HCT116 (cell line): ENCODE results near the gene SLC38A3. TPM values are rescaled to one million over a fixed set of nuclear protein-coding genes. Genes with fewer than 3 reads are reported as not detected.
A peak's percentile ranks its signal among the peaks of the same experiment; 100 is the strongest.

Experiments
- ATAC-seq: fragments of 200-7000 bp; cut with Tn5 transposase; 2 replicates; pipeline ENCODE4 v1.9.1; 2020; ENCODE audit warnings: mild to moderate bottlenecking, moderate library complexity
- BruUV-seq: library from RNA; stranded (reverse); fragments of 400-500 nt; replicated peaks from 2 replicates; lab custom pipeline; 2021; lab: Mats Ljungman, UMichigan
- CTCF ChIA-PET: fragments of 300-600 bp; sonication (Branson Sonifier 250); formaldehyde crosslinking; loops from one replicate; lab custom pipeline; 2021; ENCODE audit warnings: antibody characterized with exemption; lab: Charles Lee
- POLR2A ChIA-PET: fragments of 300-600, 350-600 bp; sonication (Branson Sonifier 250); formaldehyde crosslinking; loops from one replicate; lab custom pipeline; 2021; ENCODE audit warnings: antibody characterized with exemption; lab: Charles Lee
- RAD21 ChIA-PET, 2 experiments: fragments of 300-600 bp; sonication (Branson Sonifier 250); formaldehyde crosslinking; loops; one replicate each; lab custom pipeline; 2023; ENCODE audit warnings: low total read pairs in 2 of 2; ENCODE audit not compliant: uncharacterized antibody in 2 of 2, unreplicated experiment in 2 of 2, low non-redundant PET in 1 of 2; lab: Charles Lee
- DNase-seq: peaks from one replicate; pipeline ENCODE4 v3.0.0-alpha.2; 2010; ENCODE audit warnings: low read depth, low spot score
- H2AFZ ChIP-seq: fragments of 200-600 bp; shearing (Covaris generic), sonication (generic); 2 replicates; pipeline ENCODE4 v1.6.1; 2017; ENCODE audit warnings: low read depth, mixed run types, mixed read lengths, antibody characterized with exemption, low read length; ENCODE audit not compliant: poor library complexity, severe bottlenecking
- H3K27ac ChIP-seq: 2 replicates; pipeline ENCODE4 v1.5.1; 2012; ENCODE audit warnings: low read depth, low read length
- H3K27me3 ChIP-seq: fragments of 200-600 bp; sonication (generic); 2 replicates; pipeline ENCODE4 v1.6.1; 2016; ENCODE audit warnings: mixed run types, low read length, mixed read lengths; ENCODE audit not compliant: insufficient read depth
- H3K36me3 ChIP-seq, 2 experiments: fragments of 200-500 bp in 1 of 2; fragments of 200-600 bp in 1 of 2; sonication (Bioruptor generic) in 1 of 2; sonication (generic) in 1 of 2; 2 replicates each; pipeline versions ENCODE4 v1.5.1 to v1.6.1; 2014 to 2016; ENCODE audit warnings: low read length in 2 of 2, inconsistent platforms in 1 of 2, mixed read lengths in 1 of 2, mixed run types in 1 of 2; ENCODE audit not compliant: insufficient read depth in 2 of 2, control insufficient read depth in 1 of 2
- H3K4me1 ChIP-seq, 2 experiments: fragments of 200-600 bp in 1 of 2; sonication (generic) in 1 of 2; 2 replicates each; pipeline versions ENCODE4 v1.5.1 to v1.6.1; 2012 to 2017; ENCODE audit warnings: low read length in 2 of 2, inconsistent platforms in 1 of 2, mild to moderate bottlenecking in 1 of 2, mixed read lengths in 1 of 2, mixed run types in 1 of 2, moderate library complexity in 1 of 2; ENCODE audit not compliant: insufficient read depth in 2 of 2, control insufficient read depth in 1 of 2
- H3K4me2 ChIP-seq: fragments of 200-600 bp; sonication (generic); 2 replicates; pipeline ENCODE4 v1.6.1; 2017; ENCODE audit warnings: mixed run types, low read length, mixed read lengths
- H3K4me3 ChIP-seq, 2 experiments: fragments of 200-600 bp in 1 of 2; sonication (generic) in 1 of 2; replicated peaks in 1 of 2; 2 replicates each; pipeline ENCODE4 v1.5.1; 2011 to 2016; ENCODE audit warnings: low read length in 2 of 2, control low read depth in 1 of 2, low read depth in 1 of 2, mild to moderate bottlenecking in 1 of 2, mixed read lengths in 1 of 2, mixed run types in 1 of 2
- H3K79me2 ChIP-seq: fragments of 200-600 bp; sonication (generic); 2 replicates; pipeline ENCODE4 v1.6.1; 2017; ENCODE audit warnings: mild to moderate bottlenecking, mixed run types, low read length, moderate library complexity, mixed read lengths; ENCODE audit not compliant: insufficient read depth
- H3K9ac ChIP-seq: fragments of 200-600 bp; sonication (generic); 2 replicates; pipeline ENCODE4 v1.6.1; 2016; ENCODE audit warnings: low read length, mixed read lengths
- H3K9me2 ChIP-seq: fragments of 200-600 bp; sonication (generic), shearing (Covaris generic); 2 replicates; pipeline ENCODE4 v1.6.1; 2017; ENCODE audit warnings: mixed run types, mild to moderate bottlenecking, moderate library complexity; ENCODE audit not compliant: insufficient read depth
- H3K9me3 ChIP-seq, 2 experiments: fragments of 200-500 bp in 1 of 2; fragments of 200-600 bp in 1 of 2; sonication (Bioruptor generic) in 1 of 2; sonication (generic) in 1 of 2; 2 replicates each; pipeline ENCODE4 v1.6.1; 2014 to 2017; ENCODE audit warnings: low read length in 2 of 2, mixed read lengths in 2 of 2, inconsistent platforms in 1 of 2, low read depth in 1 of 2, mild to moderate bottlenecking in 1 of 2, mixed run types in 1 of 2, moderate library complexity in 1 of 2; ENCODE audit not compliant: control insufficient read depth in 1 of 2, insufficient read depth in 1 of 2
- H4K20me1 ChIP-seq: fragments of 200-600 bp; sonication (generic), shearing (Covaris generic); 2 replicates; pipeline ENCODE4 v1.6.1; 2017; ENCODE audit warnings: mixed run types, mild to moderate bottlenecking, moderate library complexity; ENCODE audit not compliant: insufficient read depth
- ATF3 ChIP-seq: IDR thresholded peaks from 2 replicates; pipeline ENCODE4 v1.6.1; 2012
- CEBPB ChIP-seq: IDR thresholded peaks from 2 replicates; pipeline ENCODE4 v1.6.1; 2012; ENCODE audit warnings: low read depth
- CTCF ChIP-seq, 3 experiments: fragments of 200-600 bp in 1 of 3; sonication (generic) in 1 of 3; IDR thresholded peaks in 2 of 3; conservative IDR thresholded peaks in 1 of 3; 2 replicates each; pipeline ENCODE4 v1.5.1; 2012 to 2017; ENCODE audit warnings: low read depth in 2 of 3, low read length in 2 of 3, antibody characterized with exemption in 1 of 3, borderline replicate concordance in 1 of 3, control low read depth in 1 of 3, mild to moderate bottlenecking in 1 of 3, mixed read lengths in 1 of 3, mixed run types in 1 of 3, moderate library complexity in 1 of 3; ENCODE audit not compliant: insufficient read depth in 1 of 3
- EZH2 ChIP-seq: fragments of 200-600 bp; sonication (generic); IDR thresholded peaks from 2 replicates; pipeline ENCODE4 v1.6.1; 2017; ENCODE audit warnings: antibody characterized with exemption, mixed run types
- EZH2phosphoT487 ChIP-seq: fragments of 200-600 bp; IDR thresholded peaks from 2 replicates; pipeline ENCODE4 v1.6.1; 2018; ENCODE audit warnings: antibody characterized with exemption, borderline replicate concordance
- FOSL1 ChIP-seq: IDR thresholded peaks from 2 replicates; pipeline ENCODE4 v1.6.1; 2012; ENCODE audit warnings: low read depth
- JUND ChIP-seq: IDR thresholded peaks from 2 replicates; pipeline ENCODE4 v1.6.1; 2012
- POLR2A ChIP-seq: IDR thresholded peaks from 2 replicates; pipeline ENCODE4 v1.7.0; 2011; ENCODE audit warnings: borderline replicate concordance; ENCODE audit not compliant: insufficient read depth, insufficient read length; ENCODE audit errors: extremely low read depth
- POLR2AphosphoS5 ChIP-seq: IDR thresholded peaks from 2 replicates; pipeline ENCODE4 v1.6.1; 2011; ENCODE audit warnings: mild to moderate bottlenecking, low read depth, low read length, moderate library complexity
- SIN3A ChIP-seq: IDR thresholded peaks from 2 replicates; pipeline ENCODE4 v1.6.1; 2012; ENCODE audit warnings: low read depth
- SP1 ChIP-seq: IDR thresholded peaks from 2 replicates; pipeline ENCODE4 v1.6.1; 2012; ENCODE audit warnings: low read depth
- SRF ChIP-seq: IDR thresholded peaks from 2 replicates; pipeline ENCODE4 v1.6.1; 2012; ENCODE audit warnings: low read depth
- TCF7L2 ChIP-seq: IDR thresholded peaks from 2 replicates; pipeline ENCODE4 v1.7.0; 2011; ENCODE audit warnings: borderline replicate concordance, inconsistent platforms; ENCODE audit not compliant: insufficient read depth, insufficient read length; ENCODE audit errors: extremely low read depth
- ZFX ChIP-seq: fragments of 450-650 bp; IDR thresholded peaks from 2 replicates; pipeline ENCODE4 v1.6.1; 2017
- ZNF274 ChIP-seq: fragments of 200-500 bp; sonication (Bioruptor generic); IDR thresholded peaks from 2 replicates; pipeline ENCODE4 v1.6.1; 2014; ENCODE audit warnings: mild to moderate bottlenecking, low read depth, low read length, inconsistent platforms
- intact Hi-C: fragments of 100-400 bp; cut with micrococcal nuclease; formaldehyde crosslinking; loops from 2 replicates; pipeline ENCODE4 v1.10.0; 2022
- total RNA-seq: library from RNA; stranded (reverse); gene quantifications from one replicate; pipeline ENCODE4 v1.2.1, GENCODE V29; 2021; ENCODE audit not compliant: unreplicated experiment

Gene SLC38A3
- total RNA-seq, 1 experiment from 2014 or later = 3.1 TPM

- peak overlapping the region; percentile 88 for H3K27ac ChIP-seq
- H3K36me3 ChIP-seq = no peaks in the 10 kb centered on the region
- H3K27me3 ChIP-seq = no peaks in the 10 kb centered on the region
- no peak for DNase-seq
- peak overlapping the region; percentile 62 for H3K9ac ChIP-seq
- RAD21 ChIA-PET = interaction anchor here (0.8 to 1.5 kb wide), 2 partner anchors 9 to 42 kb away, joined by 3 to 6 read pairs; no protein-coding TSS in a partner anchor
- H4K20me1 ChIP-seq = no peaks in the 10 kb centered on the region
- BruUV-seq = no TSS peak
- H3K4me1 ChIP-seq = peaks cover 81 to 95% of the 10 kb centered on the region in 2 experiments
- intact Hi-C loops = no loop called here
- peak overlapping the region; percentile 47 to 53 for H3K4me3 ChIP-seq
- TF ChIP-seq TCF7L2 (no peak), SRF (no peak), ATF3 (no peak), SP1 (no peak), POLR2A (no peak), EZH2 (no peak), JUND (no peak), ZFX (no peak), ZNF274 (no peak), FOSL1 (no peak), SIN3A (no peak), CEBPB (no peak), CTCF (IDR thresholded peaks at IDR 0.05 in 2 of 3, conservative IDR thresholded peaks at IDR 0.05 in 1 of 3; ENCODE audit: borderline replicate concordance in 1 of 3, insufficient read depth in 1 of 3, low read depth in 2 of 3, low read length in 2 of 3) (no peak), EZH2phosphoT487 (no peak), POLR2AphosphoS5 (no peak)
- TF ChIP-seq, all 23 proteins: peak for 0
- H3K9me3 ChIP-seq = no peaks in the 10 kb centered on the region
- H3K79me2 ChIP-seq = no peaks in the 10 kb centered on the region
- no peak for ATAC-seq
- POLR2A ChIA-PET = no interaction called here
- peak overlapping the region; percentile 80 for H3K4me2 ChIP-seq
- H2AFZ ChIP-seq = no peak overlapping the region
- H3K9me2 ChIP-seq = no peaks in the 10 kb centered on the region
- CTCF ChIA-PET = interaction anchor here (0.7 to 3.4 kb wide), 6 partner anchors 9 to 75 kb away, joined by 3 to 27 read pairs (median 4); no protein-coding TSS in a partner anchor
These were observed 64.4 kb downstream of the SLC38A3 start for GRCh38 chr3:50269460-50269859.
